ENCODE results near the gene TNRC6B.
A peak's percentile ranks its signal among the peaks of the same experiment; 100 is the strongest.
"Not testable (repeated sequence)": the region's sequence is repeated elsewhere in the genome, so short reads cannot be mapped to it uniquely, and the experiment has no call there.

Gene TNRC6B

GRCh38 chr22:40153705-40154104 lies 24.0 kb upstream of the TNRC6B start:
- no peak overlapping the region for H3K27ac ChIP-seq (replicated peaks)
- TF ChIP-seq REST (IDR thresholded peaks at IDR 0.05; ENCODE audit: insufficient replicate concordance, low read depth) (no peak), POLR2AphosphoS5 (IDR thresholded peaks at IDR 0.05; ENCODE audit: low read depth) (no peak)
- no peak overlapping the region for H3K4me3 ChIP-seq (replicated peaks; ENCODE audit: insufficient read depth, low read length)
- no peaks in the 10 kb centered on the region for H3K27me3 ChIP-seq (ENCODE audit: insufficient read depth, poor library complexity, severe bottlenecking)
- DNase-seq (ENCODE audit: low read depth in 1 of 2, low spot score in 1 of 2): no peak

GRCh38 chr22:40156001-40156516 lies 21.7 kb upstream of the TNRC6B start:
- no peaks in the 10 kb centered on the region for H3K27me3 ChIP-seq (ENCODE audit: insufficient read depth, poor library complexity, severe bottlenecking)
- H3K27ac ChIP-seq (replicated peaks): peak overlapping the region; percentile 60
- H3K4me3 ChIP-seq (replicated peaks; ENCODE audit: insufficient read depth, low read length): no peak overlapping the region; the same call in 1 of the 2 replicates
- TF ChIP-seq SPI1 (IDR thresholded peaks at IDR 0.05; ENCODE audit: borderline replicate concordance, low read depth) (no peak), CTCF (IDR thresholded peaks at IDR 0.05; ENCODE audit: insufficient read depth, low read length) (peak; percentile 6)
- DNase-seq (ENCODE audit: low read depth in 1 of 2, low spot score in 1 of 2): peak; percentile 66 to 75

- not testable (repeated sequence) for DNase-seq (ENCODE audit: low read depth in 1 of 2, low spot score in 1 of 2); H3K27ac ChIP-seq (replicated peaks); H3K27me3 ChIP-seq (ENCODE audit: insufficient read depth, poor library complexity, severe bottlenecking); H3K4me3 ChIP-seq (replicated peaks; ENCODE audit: insufficient read depth, low read length)
Observed at GRCh38 chr22:40156682-40157081, 21.0 kb upstream of the TNRC6B start.

GRCh38 chr22:40157330-40157945 lies 20.3 kb upstream of the TNRC6B start:
- H3K27me3 ChIP-seq (ENCODE audit: insufficient read depth, poor library complexity, severe bottlenecking): no peaks in the 10 kb centered on the region
- TF ChIP-seq GABPA (IDR thresholded peaks at IDR 0.05; ENCODE audit: low read depth) (no peak), POLR2AphosphoS5 (IDR thresholded peaks at IDR 0.05; ENCODE audit: low read depth) (no peak), CTCF (IDR thresholded peaks at IDR 0.05; ENCODE audit: insufficient read depth, low read length) (no peak), SPI1 (IDR thresholded peaks at IDR 0.05; ENCODE audit: borderline replicate concordance, low read depth) (no peak), REST (IDR thresholded peaks at IDR 0.05; ENCODE audit: insufficient replicate concordance, low read depth) (no peak)
- no peak for DNase-seq (ENCODE audit: low read depth in 1 of 2, low spot score in 1 of 2)
- no peak overlapping the region for H3K4me3 ChIP-seq (replicated peaks; ENCODE audit: insufficient read depth, low read length)
- H3K27ac ChIP-seq (replicated peaks): no peak overlapping the region

- TF ChIP-seq POLR2AphosphoS5 (IDR thresholded peaks at IDR 0.05; ENCODE audit: low read depth) (no peak), CTCF (IDR thresholded peaks at IDR 0.05; ENCODE audit: insufficient read depth, low read length) (no peak), REST (IDR thresholded peaks at IDR 0.05; ENCODE audit: insufficient replicate concordance, low read depth) (no peak), SPI1 (IDR thresholded peaks at IDR 0.05; ENCODE audit: borderline replicate concordance, low read depth) (no peak), GABPA (IDR thresholded peaks at IDR 0.05; ENCODE audit: low read depth) (no peak)
- Histone ChIP-seq H3K27ac (replicated peaks) (no peak overlapping the region), H3K4me3 (replicated peaks; ENCODE audit: insufficient read depth, low read length) (no peak overlapping the region), H3K27me3 (ENCODE audit: insufficient read depth, poor library complexity, severe bottlenecking) (no peaks in the 10 kb centered on the region)
- DNase-seq (ENCODE audit: low read depth in 1 of 2, low spot score in 1 of 2): no peak
Observed at GRCh38 chr22:40161194-40161593, 16.5 kb upstream of the TNRC6B start.

Data from HL-60 (cell line).